K562 (cell line): ENCODE results near the gene ASB15. TPM values are rescaled to one million over a fixed set of nuclear protein-coding genes. Genes with fewer than 3 reads are reported as not detected.

Experiments
- ARID2 ChIP-seq: fragments of 450-650 bp; IDR thresholded peaks from 2 replicates; pipeline ENCODE4 v1.6.1; 2017; ENCODE audit warnings: antibody characterized with exemption, mild to moderate bottlenecking
- KDM1A ChIP-seq, 2 experiments: fragments of 450-650 bp; IDR thresholded peaks; 2 replicates each; pipeline ENCODE4 v1.6.1; 2016; ENCODE audit warnings: mild to moderate bottlenecking in 2 of 2
- KDM5B ChIP-seq: fragments of 200-600 bp; sonication (generic); IDR thresholded peaks from 2 replicates; pipeline ENCODE4 v1.6.1; 2012; ENCODE audit warnings: low read depth, mild to moderate bottlenecking, moderate library complexity, low read length, control low read depth, inconsistent platforms; ENCODE audit not compliant: insufficient replicate concordance
- KLF6 ChIP-seq: fragments of 250-450 bp; sonication (Bioruptor Pico); IDR thresholded peaks from 2 replicates; pipeline ENCODE4 v1.4.0; 2020; ENCODE audit warnings: mild to moderate bottlenecking, moderate library complexity, borderline replicate concordance
- MAFG ChIP-seq: fragments of 450-650 bp; conservative IDR thresholded peaks from 2 replicates; pipeline ENCODE4 v1.6.1; 2016; ENCODE audit warnings: missing genetic modification characterization, missing compliant biosample characterization
- MAFK ChIP-seq: IDR thresholded peaks from 2 replicates; pipeline ENCODE4 v1.6.1; 2011; ENCODE audit warnings: low read length, improper control_type of control experiment
- MTA2 ChIP-seq: fragments of 450-650 bp; IDR thresholded peaks from 2 replicates; pipeline ENCODE4 v1.6.1; 2016; ENCODE audit warnings: low read depth
- SMAD2 ChIP-seq: fragments of 150-350 bp; IDR thresholded peaks from 2 replicates; pipeline ENCODE4 v1.6.1; 2014; ENCODE audit warnings: low read depth, mild to moderate bottlenecking, low read length
- SMAD3 ChIP-seq: fragments of 450-650 bp; formaldehyde crosslinking; conservative IDR thresholded peaks from 2 replicates; pipeline ENCODE4 v1.4.0; 2020; ENCODE audit warnings: mild to moderate bottlenecking
- SMAD4 ChIP-seq: fragments of 250-450 bp; sonication (Bioruptor Pico); conservative IDR thresholded peaks from 2 replicates; pipeline ENCODE4 v1.8.0; 2021; ENCODE audit warnings: inconsistent platforms, mild to moderate bottlenecking, moderate library complexity
- TAL1 ChIP-seq: fragments of 450-650 bp; IDR thresholded peaks from 2 replicates; pipeline ENCODE4 v1.6.1; 2016; ENCODE audit warnings: mild to moderate bottlenecking
- TCF7 ChIP-seq: sonication (generic); IDR thresholded peaks from 2 replicates; pipeline ENCODE4 v1.6.1; 2016; ENCODE audit warnings: antibody characterized with exemption, borderline replicate concordance
- TSC22D4 ChIP-seq: fragments of 450-650 bp; IDR thresholded peaks from 2 replicates; pipeline ENCODE4 v1.6.1; 2016; ENCODE audit warnings: missing genetic modification characterization, missing biosample characterization, control low read depth
- ZC3H8 ChIP-seq: fragments of 450-650 bp; IDR thresholded peaks from 2 replicates; pipeline ENCODE4 v1.6.1; 2017
- ZNF133 ChIP-seq: fragments of 250-450 bp; sonication (Bioruptor Pico); IDR thresholded peaks from 2 replicates; pipeline ENCODE4 v1.4.0; 2020; ENCODE audit warnings: mild to moderate bottlenecking
- ZNF583 ChIP-seq: fragments of 250-450 bp; sonication (Bioruptor Pico); IDR thresholded peaks from 2 replicates; pipeline ENCODE4 v1.4.0; 2020
- polyA plus RNA-seq, 8 experiments: library from polyadenylated mRNA; depleted of rRNA in 4 of 8; stranded (reverse) in 5 of 8; unstranded in 3 of 8; fragments of >200 nt; fragmentation: Nextera tagmentation in 2 of 8; fragmentation: Illumina TruSeq in 1 of 8; extraction: Ambion mirVana in 2 of 8; extraction: Trizol in 1 of 8; gene quantifications; 2 replicates each; pipeline versions ENCODE4 v1.2.1 to v1.2.3, GENCODE V29; 2011 to 2014; ENCODE audit warnings: inconsistent platforms in 1 of 8, missing spikeins in 1 of 8
- total RNA-seq, 7 experiments: library from RNA; depleted of rRNA in 6 of 7; stranded (reverse); fragments of >200 nt in 6 of 7; fragmentation: Illumina TruSeq in 2 of 7; extraction: Trizol in 2 of 7; gene quantifications; 2 replicates each; pipeline versions ENCODE4 v1.2.1 to v1.2.3, GENCODE V29; 2011 to 2021; ENCODE audit warnings: low replicate concordance in 1 of 7
- TF ChIP-seq, protein P1 (sequence below): sonication (generic); formaldehyde crosslinking; IDR thresholded peaks from 2 replicates; pipeline ENCODE4 v1.8.1; 2023; ENCODE audit warnings: mild to moderate bottlenecking, missing genetic modification reagents
- TF ChIP-seq, protein P2 (sequence below): fragments of 250-450 bp; sonication (Bioruptor Pico); IDR thresholded peaks from 2 replicates; pipeline ENCODE4 v1.8.0; 2022; ENCODE audit warnings: inconsistent platforms, mild to moderate bottlenecking, moderate library complexity, borderline replicate concordance
- TF ChIP-seq, protein P3 (sequence below): fragments of 450-650 bp; formaldehyde crosslinking; IDR thresholded peaks from 2 replicates; pipeline ENCODE4 v1.4.0; 2022; ENCODE audit warnings: missing genetic modification characterization
- TF ChIP-seq, protein P4 (sequence below): fragments of 450-650 bp; IDR thresholded peaks from 2 replicates; pipeline ENCODE4 v1.6.1; 2018; ENCODE audit not compliant: partially characterized antibody

The ASB15 gene
- total and polyA plus RNA-seq, 9 of the 15 experiments (the other 6 are each of a cell fraction or from before 2014, with no cell fraction given), result 0.03 to 0.14 (median 0.04) TPM; not detected in 3

DNA sequence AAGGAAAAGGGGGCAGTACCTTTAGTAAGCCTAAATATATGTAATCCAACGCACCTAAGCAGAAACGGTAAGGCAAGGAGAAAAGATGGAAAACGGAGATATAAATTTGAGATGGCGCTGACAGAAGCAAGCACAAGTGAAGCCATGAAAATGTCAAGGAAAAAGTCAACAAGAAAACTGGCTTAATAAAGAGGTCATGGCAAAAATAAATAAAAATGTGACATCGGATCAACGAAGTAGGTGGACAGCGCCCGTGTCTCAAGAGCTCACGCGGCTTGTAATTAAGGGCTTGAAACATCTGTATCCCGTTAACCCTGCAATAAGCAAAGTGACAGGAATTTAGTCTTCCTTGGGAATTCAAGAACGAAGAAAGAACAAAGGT, 44.6 kb upstream of the ASB15 start (continued):
- TF ChIP-seq, protein P1, sequence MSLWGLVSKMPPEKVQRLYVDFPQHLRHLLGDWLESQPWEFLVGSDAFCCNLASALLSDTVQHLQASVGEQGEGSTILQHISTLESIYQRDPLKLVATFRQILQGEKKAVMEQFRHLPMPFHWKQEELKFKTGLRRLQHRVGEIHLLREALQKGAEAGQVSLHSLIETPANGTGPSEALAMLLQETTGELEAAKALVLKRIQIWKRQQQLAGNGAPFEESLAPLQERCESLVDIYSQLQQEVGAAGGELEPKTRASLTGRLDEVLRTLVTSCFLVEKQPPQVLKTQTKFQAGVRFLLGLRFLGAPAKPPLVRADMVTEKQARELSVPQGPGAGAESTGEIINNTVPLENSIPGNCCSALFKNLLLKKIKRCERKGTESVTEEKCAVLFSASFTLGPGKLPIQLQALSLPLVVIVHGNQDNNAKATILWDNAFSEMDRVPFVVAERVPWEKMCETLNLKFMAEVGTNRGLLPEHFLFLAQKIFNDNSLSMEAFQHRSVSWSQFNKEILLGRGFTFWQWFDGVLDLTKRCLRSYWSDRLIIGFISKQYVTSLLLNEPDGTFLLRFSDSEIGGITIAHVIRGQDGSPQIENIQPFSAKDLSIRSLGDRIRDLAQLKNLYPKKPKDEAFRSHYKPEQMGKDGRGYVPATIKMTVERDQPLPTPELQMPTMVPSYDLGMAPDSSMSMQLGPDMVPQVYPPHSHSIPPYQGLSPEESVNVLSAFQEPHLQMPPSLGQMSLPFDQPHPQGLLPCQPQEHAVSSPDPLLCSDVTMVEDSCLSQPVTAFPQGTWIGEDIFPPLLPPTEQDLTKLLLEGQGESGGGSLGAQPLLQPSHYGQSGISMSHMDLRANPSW (CRISPR knock-in tag), result no peak
- TF ChIP-seq ZNF583 (CRISPR knock-in tag), result no peak
- TF ChIP-seq ARID2, result no peak
- no peak for TF ChIP-seq MAFK
- no peak for TF ChIP-seq TCF7
- no peak for TF ChIP-seq MTA2
- no peak for TF ChIP-seq SMAD3 (CRISPR knock-in tag)
- TF ChIP-seq TSC22D4 (tag), result no peak
- TF ChIP-seq, protein P2, sequence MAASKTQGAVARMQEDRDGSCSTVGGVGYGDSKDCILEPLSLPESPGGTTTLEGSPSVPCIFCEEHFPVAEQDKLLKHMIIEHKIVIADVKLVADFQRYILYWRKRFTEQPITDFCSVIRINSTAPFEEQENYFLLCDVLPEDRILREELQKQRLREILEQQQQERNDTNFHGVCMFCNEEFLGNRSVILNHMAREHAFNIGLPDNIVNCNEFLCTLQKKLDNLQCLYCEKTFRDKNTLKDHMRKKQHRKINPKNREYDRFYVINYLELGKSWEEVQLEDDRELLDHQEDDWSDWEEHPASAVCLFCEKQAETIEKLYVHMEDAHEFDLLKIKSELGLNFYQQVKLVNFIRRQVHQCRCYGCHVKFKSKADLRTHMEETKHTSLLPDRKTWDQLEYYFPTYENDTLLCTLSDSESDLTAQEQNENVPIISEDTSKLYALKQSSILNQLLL (CRISPR knock-in tag), result no peak
- no peak for TF ChIP-seq KDM5B
- TF ChIP-seq SMAD2, result no peak
- TF ChIP-seq ZC3H8, result peak; percentile 26; the same call in 1 of the 2 replicates
- no peak for TF ChIP-seq MAFG
- TF ChIP-seq TAL1, result no peak
- TF ChIP-seq SMAD4 (CRISPR knock-in tag), result peak; percentile 59; the same call in 1 of the 2 replicates
- TF ChIP-seq KLF6 (CRISPR knock-in tag), result 0 out of 2 replicates have a peak, but pooled peaks have one; percentile 28
- TF ChIP-seq ZNF133 (CRISPR knock-in tag), result no peak
- TF ChIP-seq, protein P3, sequence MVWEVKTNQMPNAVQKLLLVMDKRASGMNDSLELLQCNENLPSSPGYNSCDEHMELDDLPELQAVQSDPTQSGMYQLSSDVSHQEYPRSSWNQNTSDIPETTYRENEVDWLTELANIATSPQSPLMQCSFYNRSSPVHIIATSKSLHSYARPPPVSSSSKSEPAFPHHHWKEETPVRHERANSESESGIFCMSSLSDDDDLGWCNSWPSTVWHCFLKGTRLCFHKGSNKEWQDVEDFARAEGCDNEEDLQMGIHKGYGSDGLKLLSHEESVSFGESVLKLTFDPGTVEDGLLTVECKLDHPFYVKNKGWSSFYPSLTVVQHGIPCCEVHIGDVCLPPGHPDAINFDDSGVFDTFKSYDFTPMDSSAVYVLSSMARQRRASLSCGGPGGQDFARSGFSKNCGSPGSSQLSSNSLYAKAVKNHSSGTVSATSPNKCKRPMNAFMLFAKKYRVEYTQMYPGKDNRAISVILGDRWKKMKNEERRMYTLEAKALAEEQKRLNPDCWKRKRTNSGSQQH, result no peak
- no peak for TF ChIP-seq KDM1A (IDR thresholded peaks at IDR 0.05)
- TF ChIP-seq, protein P4, sequence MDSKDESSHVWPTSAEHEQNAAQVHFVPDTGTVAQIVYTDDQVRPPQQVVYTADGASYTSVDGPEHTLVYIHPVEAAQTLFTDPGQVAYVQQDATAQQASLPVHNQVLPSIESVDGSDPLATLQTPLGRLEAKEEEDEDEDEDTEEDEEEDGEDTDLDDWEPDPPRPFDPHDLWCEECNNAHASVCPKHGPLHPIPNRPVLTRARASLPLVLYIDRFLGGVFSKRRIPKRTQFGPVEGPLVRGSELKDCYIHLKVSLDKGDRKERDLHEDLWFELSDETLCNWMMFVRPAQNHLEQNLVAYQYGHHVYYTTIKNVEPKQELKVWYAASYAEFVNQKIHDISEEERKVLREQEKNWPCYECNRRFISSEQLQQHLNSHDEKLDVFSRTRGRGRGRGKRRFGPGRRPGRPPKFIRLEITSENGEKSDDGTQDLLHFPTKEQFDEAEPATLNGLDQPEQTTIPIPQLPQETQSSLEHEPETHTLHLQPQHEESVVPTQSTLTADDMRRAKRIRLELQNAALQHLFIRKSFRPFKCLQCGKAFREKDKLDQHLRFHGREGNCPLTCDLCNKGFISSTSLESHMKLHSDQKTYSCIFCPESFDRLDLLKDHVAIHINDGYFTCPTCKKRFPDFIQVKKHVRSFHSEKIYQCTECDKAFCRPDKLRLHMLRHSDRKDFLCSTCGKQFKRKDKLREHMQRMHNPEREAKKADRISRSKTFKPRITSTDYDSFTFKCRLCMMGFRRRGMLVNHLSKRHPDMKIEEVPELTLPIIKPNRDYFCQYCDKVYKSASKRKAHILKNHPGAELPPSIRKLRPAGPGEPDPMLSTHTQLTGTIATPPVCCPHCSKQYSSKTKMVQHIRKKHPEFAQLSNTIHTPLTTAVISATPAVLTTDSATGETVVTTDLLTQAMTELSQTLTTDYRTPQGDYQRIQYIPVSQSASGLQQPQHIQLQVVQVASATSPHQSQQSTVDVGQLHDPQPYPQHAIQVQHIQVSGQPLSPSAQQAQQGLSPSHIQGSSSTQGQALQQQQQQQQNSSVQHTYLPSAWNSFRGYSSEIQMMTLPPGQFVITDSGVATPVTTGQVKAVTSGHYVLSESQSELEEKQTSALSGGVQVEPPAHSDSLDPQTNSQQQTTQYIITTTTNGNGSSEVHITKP, result no peak
